A549 (cell line): Measurements from ENCODE around the gene MCTP2.

ENCODE experiments used
- CTCF ChIP-seq: fragments of >200 bp; sonication (Bioruptor Twin); formaldehyde crosslinking; IDR thresholded peaks from 3 replicates; pipeline ENCODE4 v1.5.1; 2016
- EP300 ChIP-seq, 2 experiments: fragments of >200 bp; sonication (Bioruptor Twin); formaldehyde crosslinking; IDR thresholded peaks; 2 replicates in 1 of 2; 3 replicates in 1 of 2; pipeline ENCODE4 v1.6.1; 2016 to 2017
- FOSL2 ChIP-seq, 2 experiments: fragments of 450-650 bp in 1 of 2; fragments of >200 bp in 1 of 2; sonication (Bioruptor Twin) in 1 of 2; formaldehyde crosslinking; IDR thresholded peaks; 2 replicates each; pipeline versions ENCODE4 v1.5.0 to v1.6.1; 2016 to 2020; ENCODE audit warnings: mild to moderate bottlenecking in 1 of 2, moderate library complexity in 1 of 2
- RARB ChIP-seq: fragments of 250-450 bp; sonication (Bioruptor Pico); IDR thresholded peaks from 2 replicates; pipeline ENCODE4 v1.8.0; 2021; ENCODE audit warnings: mild to moderate bottlenecking, moderate library complexity

- no peak for TF ChIP-seq CTCF
- no peak for TF ChIP-seq EP300 (IDR thresholded peaks at IDR 0.05)
- no peak for TF ChIP-seq FOSL2 (IDR thresholded peaks at IDR 0.05)
- TF ChIP-seq FOSL2 (CRISPR knock-in tag; IDR thresholded peaks at IDR 0.05), result no peak
- no peak for TF ChIP-seq RARB
Measured at GRCh38 chr15:94494732-94495131, 263.4 kb downstream of the MCTP2 start.
